SU-DHL-6 (cell line): Measurements from ENCODE around the gene PPIP5K1.

Experiments used
- EZH2phosphoT487 ChIP-seq: fragments of 200-600 bp; sonication (generic), shearing (Covaris generic); conservative IDR thresholded peaks from 2 replicates; pipeline ENCODE4 v1.6.1; 2018; ENCODE audit warnings: mild to moderate bottlenecking, antibody characterized with exemption, low read length, moderate library complexity, mixed read lengths
- TF ChIP-seq, protein P1 (sequence below): fragments of 200-600 bp; sonication (generic); IDR thresholded peaks from one replicate; pipeline ENCODE4 v1.5.1; 2017; ENCODE audit warnings: antibody characterized with exemption, mild to moderate bottlenecking, low read length, moderate library complexity; ENCODE audit not compliant: insufficient read depth, poor library complexity, severe bottlenecking

DNA sequence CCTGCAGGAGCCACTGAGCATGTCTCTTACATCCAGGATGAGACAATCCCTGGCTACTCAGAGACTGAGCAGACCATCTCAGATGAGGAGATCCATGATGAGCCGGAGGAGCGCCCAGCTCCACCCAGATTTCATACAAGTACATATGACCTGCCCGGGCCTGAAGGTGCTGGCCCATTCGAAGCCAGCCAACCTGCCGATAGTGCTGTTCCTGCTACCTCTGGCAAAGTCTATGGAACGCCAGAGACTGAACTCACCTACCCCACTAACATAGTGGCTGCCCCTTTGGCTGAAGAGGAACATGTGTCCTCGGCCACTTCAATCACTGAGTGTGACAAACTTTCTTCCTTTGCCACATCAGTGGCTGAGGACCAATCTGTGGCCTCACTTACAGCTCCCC, 66.4 kb downstream of the PPIP5K1 start:
- TF ChIP-seq, protein P1, sequence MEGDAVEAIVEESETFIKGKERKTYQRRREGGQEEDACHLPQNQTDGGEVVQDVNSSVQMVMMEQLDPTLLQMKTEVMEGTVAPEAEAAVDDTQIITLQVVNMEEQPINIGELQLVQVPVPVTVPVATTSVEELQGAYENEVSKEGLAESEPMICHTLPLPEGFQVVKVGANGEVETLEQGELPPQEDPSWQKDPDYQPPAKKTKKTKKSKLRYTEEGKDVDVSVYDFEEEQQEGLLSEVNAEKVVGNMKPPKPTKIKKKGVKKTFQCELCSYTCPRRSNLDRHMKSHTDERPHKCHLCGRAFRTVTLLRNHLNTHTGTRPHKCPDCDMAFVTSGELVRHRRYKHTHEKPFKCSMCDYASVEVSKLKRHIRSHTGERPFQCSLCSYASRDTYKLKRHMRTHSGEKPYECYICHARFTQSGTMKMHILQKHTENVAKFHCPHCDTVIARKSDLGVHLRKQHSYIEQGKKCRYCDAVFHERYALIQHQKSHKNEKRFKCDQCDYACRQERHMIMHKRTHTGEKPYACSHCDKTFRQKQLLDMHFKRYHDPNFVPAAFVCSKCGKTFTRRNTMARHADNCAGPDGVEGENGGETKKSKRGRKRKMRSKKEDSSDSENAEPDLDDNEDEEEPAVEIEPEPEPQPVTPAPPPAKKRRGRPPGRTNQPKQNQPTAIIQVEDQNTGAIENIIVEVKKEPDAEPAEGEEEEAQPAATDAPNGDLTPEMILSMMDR, result no peak
- no peak for TF ChIP-seq EZH2phosphoT487
